Left hindlimb (tissue), 1 donor: ENCODE results near the gene SIGLEC11.
"Not testable (repeated sequence)": the region's sequence is repeated elsewhere in the genome, so short reads cannot be mapped to it uniquely, and the experiment has no call there.

Source experiments
- DNase-seq: peaks from one replicate; pipeline ENCODE4 v3.0.0-alpha.2; 2018

Gene SIGLEC11, protein sequence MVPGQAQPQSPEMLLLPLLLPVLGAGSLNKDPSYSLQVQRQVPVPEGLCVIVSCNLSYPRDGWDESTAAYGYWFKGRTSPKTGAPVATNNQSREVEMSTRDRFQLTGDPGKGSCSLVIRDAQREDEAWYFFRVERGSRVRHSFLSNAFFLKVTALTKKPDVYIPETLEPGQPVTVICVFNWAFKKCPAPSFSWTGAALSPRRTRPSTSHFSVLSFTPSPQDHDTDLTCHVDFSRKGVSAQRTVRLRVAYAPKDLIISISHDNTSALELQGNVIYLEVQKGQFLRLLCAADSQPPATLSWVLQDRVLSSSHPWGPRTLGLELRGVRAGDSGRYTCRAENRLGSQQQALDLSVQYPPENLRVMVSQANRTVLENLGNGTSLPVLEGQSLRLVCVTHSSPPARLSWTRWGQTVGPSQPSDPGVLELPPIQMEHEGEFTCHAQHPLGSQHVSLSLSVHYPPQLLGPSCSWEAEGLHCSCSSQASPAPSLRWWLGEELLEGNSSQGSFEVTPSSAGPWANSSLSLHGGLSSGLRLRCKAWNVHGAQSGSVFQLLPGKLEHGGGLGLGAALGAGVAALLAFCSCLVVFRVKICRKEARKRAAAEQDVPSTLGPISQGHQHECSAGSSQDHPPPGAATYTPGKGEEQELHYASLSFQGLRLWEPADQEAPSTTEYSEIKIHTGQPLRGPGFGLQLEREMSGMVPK

GRCh38 chr19:49960980-49961379 is at the start of gene SIGLEC11:
SIGLEC11 (minus strand) TSS chr19:49961172; CDS start chr19:49961081, 91 bp downstream.
- not testable (repeated sequence) for DNase-seq

GRCh38 chr19:50008532-50008931 is 47.6 kb upstream of the SIGLEC11 start:
- no peak for DNase-seq

DNA sequence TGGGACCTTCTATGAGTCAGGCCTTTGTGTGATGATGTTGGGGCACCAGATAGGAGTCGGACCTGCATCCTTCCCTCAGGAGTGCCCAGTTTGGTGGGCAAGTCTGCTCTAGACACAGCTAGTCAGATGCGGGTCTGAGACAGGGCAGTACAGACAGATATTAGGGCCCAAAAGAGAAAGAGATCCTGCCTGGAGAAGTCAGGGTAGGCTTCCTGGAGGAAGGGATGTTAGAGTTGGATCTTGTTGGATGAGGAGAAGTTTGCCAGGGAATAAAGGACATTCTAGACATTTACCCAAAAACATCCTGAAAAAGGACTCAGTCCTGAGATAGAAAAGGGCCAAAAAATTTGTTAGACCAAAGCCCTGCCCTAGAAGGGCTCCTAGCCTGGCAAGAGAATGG is 47.0 kb upstream of the SIGLEC11 start:
- DNase-seq = no peak

DNA sequence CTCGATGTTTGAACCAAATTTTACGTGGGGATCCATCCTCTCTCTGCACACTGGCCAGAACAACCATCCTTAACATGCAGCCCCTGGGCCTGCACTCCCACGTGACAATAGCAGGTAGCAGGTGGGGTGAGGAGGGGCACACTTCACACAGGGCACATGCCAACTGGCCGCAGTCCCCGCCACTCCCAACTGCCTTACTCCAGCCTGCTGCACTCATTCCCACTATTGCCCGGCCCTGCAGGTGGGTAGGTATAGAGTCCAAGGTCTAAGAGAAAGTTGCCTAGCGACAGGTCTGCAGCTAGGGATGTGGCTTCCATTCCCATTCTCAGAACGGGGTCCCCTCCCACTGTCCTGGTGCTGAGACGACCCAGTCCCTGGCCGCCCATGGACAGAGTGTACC is 46.2 kb upstream of the SIGLEC11 start:
- DNase-seq = no peak

DNA sequence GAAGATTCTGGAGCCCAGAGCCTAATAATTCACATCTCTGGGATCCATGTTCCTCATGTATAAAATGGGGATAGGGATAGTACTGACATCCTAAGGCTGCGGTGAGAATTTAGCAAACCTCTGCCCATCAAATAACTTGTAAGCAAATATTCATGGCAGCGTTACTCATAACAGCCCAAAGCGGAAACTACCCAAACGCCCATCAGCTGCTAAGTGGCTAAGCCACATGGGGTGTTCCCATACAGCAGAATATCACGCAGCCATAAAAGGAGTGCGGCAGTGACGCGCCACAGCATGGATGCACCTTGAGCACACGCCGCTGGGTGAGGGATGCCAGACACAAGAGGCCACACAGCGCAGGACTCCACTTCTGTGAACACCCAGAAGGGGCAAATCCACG is 44.5 kb upstream of the SIGLEC11 start:
- no peak for DNase-seq

DNA sequence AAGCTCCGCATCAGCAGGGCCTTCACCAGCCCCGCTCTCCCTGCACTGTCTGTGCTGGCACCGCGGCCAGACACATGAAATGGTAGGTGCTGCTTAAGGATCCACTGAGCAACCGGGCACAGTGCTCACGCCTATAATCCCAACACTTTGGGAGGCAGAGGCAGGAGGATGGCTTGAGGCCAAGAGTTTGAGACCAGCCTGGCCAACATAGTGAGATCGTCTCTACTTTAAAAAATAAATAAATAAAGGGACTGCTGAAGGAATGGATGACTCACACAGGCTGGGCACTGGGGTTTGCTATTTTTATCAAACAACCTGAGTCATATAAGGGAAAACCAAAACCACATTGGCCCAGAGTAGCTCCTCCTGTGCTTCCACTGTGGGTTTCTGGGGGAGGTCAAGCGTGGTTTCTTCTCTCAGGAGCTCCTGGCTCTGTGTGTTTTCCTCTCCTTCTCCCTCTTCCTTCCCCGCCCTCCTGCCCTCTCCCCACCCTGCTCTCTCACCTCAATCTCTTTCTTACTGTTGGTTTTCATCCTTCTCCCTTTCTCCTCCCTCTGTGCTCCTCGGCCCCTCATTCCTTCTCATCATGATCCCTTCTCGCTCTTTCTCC is 42.9 kb upstream of the SIGLEC11 start:
- peak; percentile 62 for DNase-seq

DNA sequence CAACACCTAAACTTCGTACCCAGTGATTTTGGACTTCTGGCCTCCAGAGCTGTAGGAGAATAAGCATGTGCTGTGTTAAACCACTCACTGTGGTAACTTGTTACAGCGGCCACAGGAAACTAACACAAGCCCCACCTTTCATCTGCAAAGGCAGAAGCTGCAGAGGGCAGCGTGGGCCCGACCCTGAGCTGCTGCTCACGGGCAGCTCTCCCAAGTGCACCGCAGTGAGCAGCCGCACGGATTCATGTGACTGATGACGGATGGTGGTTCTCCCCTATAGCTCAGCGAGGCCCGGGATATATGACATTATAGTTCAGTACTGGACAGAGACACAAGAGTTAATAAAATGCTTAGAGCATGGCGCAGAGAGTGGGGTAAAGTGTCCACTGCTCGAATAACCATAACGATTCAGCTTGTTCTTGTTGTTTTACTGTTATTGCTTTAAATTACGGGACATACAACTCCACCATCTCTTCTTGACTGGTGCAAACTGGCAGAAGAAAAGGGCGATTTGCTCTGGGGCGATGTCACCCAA is 42.3 kb upstream of the SIGLEC11 start:
- no peak for DNase-seq

DNA sequence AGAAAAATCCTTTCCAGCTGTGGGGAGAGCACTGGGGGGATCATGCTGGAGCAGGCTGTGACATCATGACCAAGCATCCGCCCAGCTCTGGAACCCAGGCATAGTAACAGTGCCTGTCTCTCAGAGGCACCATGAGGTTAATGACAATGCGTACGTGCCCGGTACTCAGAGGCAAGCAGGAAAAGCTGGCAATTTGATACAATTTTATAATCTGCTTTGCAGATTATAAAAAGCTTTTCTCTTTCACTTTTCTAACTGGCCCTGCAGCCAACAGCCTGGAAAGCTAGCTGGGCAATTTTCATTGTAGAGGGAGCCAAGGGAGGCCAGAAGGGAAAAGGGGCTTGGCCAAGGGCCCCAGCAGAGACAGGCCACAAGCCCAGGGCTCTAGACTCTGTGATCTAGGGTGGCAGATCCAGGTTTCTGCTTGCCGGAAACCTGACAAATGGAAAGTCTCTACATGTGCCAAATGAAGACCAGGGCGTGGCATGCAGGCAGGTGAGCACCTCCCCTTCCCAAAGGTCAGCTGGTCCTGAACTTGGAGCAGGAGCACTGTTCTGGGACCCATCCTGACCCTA is 41.5 kb upstream of the SIGLEC11 start:
- DNase-seq = no peak

GRCh38 chr19:50001775-50002174 is 40.8 kb upstream of the SIGLEC11 start:
- no peak for DNase-seq

- no peak for DNase-seq
Observed at GRCh38 chr19:50000841-50001557, 40.0 kb upstream of the SIGLEC11 start.

DNA sequence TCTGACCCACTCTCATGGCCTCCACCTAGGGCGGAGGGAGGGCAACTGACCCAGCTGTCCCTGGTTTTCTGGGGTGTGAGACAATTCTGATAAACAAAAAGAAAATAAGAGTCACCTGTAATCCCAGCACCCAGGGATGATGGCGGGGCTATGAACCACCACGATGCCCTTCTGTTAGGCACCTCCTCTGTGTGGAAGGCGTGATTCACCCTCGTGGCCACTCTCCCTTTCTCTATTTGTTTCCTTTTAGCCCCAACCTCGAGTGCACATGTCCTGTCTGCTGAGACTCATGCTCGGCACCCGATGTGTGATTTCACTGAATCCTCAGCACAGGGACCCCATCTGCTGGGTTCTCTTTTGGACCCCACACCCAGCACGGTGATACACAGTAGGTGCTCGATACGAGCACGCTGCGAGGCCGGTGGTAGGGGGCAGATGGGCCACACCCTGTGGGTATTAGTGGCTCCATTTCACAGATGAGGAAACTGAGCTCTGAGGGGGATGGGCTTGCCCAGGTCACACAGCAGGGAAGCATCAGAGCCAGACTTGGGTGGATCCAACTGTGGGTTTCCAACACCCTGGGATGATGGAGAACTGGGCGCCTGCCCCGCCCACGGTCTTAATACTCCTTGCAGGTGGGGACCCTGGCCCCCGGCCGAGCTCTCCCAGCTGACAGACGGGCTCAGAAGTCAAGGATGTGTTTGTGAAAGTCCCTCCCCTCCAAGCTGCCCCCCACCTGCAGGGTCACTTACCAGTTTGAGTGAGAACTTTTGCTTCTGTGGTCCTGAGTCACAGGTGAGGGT is 39.3 kb upstream of the SIGLEC11 start:
- DNase-seq = no peak

DNA sequence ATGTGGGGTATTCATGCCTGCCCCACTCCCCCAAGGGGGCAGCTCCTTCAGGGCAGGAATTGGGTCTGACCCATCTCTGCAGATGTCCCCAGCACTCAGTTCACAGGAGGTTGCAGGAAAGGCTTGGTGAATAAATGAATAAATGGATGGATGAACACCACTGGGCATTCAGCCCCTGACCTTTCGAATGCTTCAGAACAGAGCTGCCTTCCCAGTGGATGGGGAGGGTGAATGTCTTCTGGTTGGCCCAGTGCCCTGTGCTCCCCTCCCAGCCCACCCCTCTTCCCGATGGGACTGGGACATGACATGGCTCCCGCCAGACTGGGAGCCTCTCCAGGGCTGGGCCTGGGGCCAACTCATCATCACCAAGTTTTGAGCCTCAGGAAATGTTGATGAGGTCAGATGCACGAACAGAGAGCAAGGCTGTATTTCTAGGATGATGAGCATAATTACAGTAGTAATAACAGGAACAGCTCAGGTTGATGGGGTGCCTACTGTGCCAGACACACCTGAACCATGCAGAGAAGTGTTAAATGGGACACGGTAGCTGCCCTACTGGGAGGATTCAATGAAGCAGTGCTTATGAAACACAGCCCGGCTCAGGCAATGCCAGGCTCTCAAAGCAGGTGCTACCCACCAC is 38.5 kb upstream of the SIGLEC11 start:
- no peak for DNase-seq

DNA sequence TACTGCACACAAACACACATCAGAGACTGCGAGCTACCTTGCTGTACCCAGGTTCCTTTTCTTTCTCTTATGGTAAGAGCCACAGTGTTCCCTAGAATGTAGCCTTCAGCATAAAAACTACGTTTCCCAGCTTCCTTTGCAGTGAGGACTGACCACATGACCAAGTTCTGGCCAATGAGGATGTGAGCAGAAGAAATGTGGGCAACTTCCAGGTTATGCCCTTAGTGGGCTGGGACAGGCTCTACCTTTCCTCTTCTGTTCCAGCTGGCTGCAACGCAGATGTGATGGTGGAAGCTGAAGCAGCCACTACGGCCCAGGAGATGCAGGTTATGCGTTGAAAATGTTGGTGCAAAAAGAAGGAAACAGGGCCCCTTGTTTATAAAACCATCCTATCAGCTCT is 36.7 kb upstream of the SIGLEC11 start:
- DNase-seq = no peak

- DNase-seq = no peak
Observed at GRCh38 chr19:49988433-49988832, 27.5 kb upstream of the SIGLEC11 start.

GRCh38 chr19:49988007-49988406 is 27.0 kb upstream of the SIGLEC11 start:
- no peak for DNase-seq

- DNase-seq = peak; percentile 89
Observed at GRCh38 chr19:49987159-49987698, 26.3 kb upstream of the SIGLEC11 start.

DNA sequence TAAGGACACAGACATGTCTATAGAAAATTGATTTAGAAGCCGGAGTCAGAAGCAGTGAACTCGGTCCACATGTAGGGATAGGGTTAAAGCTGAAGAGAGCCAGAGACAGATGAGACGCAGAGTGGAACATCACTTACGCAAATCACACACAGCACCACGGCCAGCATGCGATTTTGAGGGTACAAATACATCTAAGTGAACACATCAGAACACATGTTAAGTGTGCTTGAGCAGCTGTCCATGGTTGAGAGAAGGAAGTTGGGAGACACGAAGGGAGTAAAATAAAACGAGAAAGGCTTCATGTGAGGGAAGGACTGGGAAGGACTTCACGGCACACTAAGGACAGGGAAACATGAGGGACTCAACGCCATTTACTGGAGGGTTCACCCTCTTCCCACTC is 25.4 kb upstream of the SIGLEC11 start:
- no peak for DNase-seq

DNA sequence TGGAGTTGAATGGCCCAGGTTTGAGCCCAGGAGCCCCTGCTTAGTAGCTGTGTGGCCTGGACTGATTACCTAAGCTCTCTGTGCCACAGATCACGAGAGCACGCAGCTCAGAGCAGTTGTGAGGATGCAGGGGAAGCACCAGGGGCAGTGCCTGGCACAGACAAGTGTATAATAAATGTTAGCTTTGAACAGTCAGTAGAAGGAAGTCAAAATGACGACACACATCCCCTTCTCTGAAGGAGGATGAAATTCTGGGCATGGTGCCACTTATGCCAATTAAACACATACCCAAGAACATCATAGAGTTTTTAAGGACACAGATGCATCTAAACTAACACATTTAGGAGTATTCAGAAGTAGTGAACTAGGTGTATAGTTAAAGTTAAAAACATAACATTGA is 24.9 kb upstream of the SIGLEC11 start:
- DNase-seq = no peak

GRCh38 chr19:49984491-49984890 is 23.5 kb upstream of the SIGLEC11 start:
- DNase-seq = no peak

DNA sequence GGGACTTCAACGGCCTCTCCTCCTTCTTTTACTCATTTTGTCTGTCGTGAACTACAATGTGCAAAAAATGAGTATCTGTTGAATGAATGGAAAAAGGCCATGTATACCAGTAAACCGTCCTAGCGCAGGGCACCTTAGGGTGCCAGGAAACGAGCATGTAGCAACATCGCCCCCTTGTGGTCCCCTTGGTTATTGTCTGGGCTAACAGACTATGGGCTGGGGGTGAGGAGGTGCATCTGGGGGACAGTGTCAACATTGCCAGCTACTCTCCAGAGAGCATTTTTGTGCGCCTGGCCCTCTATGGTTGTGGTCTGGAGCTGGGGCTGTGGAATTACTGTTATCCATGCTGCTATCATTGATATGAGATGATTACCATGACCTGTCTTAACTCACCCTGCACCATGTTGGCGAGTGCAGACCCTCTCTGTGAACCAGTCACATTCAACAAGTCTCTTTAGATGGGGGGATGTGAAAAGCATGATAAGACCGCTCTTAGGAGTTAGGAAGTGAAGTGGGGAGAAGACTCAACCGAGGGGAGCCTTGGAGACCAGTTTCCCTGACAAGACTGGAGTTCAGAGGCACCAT is 22.8 kb upstream of the SIGLEC11 start:
- DNase-seq = no peak
